DMS79 (cell line): ENCODE data around the gene RALB.

Experiments
- DNase-seq: peaks from one replicate; lab custom pipeline; 2025; lab: John Stamatoyannopoulos, UW

The RALB gene

DNA sequence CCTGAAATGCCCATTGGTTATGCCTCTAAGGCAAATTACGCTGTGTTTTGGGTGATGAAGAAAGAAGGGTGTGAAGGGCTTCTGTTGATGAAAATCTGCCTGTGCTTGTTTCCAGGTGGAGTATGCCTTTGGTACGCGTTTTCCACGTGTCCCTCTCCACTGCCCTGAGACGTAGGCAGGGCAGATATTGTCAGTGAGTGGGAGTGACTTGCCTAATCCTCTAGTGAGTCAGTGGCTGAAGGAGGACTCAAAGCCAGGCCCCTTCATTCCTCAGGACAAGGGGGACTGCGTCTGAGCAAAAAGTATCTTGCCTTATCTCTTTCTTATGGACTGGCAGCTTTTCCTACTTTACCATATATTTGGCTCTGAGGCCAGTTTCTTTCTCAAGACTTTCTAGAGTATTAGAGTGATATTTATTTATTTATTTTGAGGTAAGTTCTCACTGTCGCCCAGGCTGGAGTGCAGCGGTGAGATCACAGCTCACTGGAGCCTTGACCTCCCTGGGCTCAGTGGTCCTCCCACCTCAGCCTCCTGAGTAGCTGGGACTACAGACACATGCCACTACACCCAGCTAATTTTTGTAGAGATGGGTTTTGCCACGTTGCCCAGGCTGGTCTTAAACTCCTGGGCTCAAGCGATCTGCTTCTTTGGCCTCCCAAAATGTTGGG, 10.2 kb downstream of the RALB start:
- DNase-seq = no peak

DNA sequence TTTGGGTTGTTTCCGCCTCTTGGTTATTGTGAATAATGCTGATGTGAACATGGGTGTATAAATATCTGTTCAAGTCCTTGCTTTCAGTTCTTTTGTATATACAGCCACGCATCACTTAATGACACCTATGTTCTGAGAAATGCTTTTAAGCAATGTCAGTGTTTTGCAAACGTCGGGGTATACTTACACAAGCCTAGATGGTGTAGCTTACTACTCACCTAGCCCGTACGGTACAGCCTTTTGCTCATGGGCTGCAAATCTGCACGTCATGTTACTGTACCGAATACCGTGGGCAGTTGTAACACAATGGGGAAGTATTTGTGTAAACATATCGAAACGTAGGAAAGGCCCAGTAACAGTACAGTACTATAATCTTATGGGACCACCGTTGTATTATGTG, 12.4 kb downstream of the RALB start:
- no peak for DNase-seq

DNA sequence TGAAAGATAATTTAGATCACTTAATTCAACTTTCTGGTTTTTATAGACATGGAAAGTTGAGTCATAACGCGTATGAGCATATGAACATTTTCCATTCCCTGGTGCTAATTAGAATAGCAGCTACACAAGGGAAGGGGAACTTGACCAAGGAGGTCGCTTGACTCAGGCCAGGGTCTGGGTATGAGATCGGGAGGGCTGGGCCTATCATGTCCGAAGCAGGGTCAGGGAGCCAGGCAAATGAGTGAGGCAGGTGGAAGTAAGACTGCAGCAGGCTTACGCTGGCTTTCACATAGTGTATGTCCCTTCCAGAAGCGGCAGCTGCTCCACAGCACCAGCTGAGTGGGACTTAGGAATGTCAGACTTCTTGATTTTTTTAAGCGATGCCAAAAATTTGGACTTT, 14.7 kb downstream of the RALB start:
- DNase-seq = no peak

DNA sequence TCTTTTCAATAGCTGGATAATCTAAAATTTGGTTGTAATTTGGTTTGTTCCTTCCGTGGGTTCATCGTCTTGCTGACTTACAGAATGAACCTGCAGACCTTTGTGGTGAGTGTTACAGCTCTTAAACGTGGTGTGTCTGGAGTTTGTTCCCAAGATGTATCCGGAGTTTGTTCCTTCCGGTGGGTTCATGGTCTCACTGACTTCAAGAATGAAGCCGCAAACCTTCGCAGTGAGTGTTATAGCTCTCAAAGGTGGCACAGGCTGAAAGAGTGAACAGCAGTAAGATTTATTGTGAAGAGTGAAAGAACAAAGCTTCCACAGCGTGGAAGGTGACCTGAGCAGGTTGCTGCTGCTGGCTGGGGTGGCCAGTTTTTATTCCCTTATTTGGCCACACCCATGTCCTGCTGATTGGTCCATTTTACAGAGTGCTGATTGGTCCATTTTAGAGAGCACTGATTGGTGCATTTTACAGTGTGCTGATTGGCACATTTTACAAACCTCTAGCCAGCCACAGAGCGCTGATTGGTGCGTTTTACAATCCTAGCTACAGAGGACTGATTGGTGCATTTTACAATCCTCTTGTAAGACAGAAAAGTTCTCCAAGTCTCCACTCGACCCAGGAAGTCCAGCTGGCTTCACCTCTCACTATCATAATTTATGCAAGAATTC, 16.6 kb downstream of the RALB start:
- DNase-seq = no peak

DNA sequence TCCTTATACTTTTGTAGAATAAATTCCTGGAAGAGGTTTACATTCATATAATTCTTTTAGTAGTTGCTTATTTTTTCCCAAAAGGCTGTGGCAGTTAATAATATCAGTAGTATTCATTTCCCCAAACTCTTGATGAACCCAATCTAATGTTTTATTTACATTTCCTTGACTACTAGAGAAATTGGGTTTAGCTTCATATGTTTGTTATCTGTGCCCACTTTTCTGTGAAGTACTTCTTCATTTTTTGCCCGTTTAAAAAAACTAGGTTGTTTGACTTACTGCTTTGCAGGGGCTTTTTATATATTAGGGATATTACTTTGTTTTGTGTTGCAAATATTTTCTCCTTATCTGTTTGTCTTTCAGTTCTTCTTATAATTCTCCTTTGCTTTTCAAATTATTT, 17.2 kb downstream of the RALB start:
- no peak for DNase-seq

DNA sequence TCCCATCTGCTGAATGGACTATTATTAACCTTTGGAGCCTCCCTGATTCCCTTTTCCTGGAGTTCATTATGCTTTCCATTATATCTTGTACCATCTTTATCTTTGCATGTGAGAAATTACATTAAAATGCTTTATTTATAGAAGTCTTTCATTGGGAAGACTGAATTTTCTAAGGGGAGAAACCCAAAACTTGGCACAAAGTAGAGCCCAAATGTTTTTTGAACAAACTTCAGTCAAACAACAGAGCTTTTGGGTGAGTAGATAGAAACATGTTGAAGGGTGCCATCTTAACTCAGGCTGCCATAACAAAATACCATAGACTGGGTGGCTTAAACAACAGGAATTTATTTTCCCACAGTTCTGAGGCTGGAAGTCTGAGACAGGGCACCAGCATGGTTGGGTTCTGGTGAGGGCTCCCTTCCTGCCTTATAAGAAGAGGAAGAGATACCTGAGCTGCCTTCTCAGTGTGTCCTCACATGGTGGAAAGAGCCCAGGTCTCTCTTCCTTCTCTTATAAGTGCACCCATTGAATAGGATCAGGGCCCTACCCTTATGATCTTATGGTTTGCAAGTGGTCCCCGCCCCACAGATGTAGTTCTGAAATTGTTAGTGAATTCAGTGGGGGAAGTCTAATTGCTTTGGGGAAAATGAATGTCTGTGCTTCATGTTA, 19.2 kb downstream of the RALB start:
- DNase-seq = no peak

DNA sequence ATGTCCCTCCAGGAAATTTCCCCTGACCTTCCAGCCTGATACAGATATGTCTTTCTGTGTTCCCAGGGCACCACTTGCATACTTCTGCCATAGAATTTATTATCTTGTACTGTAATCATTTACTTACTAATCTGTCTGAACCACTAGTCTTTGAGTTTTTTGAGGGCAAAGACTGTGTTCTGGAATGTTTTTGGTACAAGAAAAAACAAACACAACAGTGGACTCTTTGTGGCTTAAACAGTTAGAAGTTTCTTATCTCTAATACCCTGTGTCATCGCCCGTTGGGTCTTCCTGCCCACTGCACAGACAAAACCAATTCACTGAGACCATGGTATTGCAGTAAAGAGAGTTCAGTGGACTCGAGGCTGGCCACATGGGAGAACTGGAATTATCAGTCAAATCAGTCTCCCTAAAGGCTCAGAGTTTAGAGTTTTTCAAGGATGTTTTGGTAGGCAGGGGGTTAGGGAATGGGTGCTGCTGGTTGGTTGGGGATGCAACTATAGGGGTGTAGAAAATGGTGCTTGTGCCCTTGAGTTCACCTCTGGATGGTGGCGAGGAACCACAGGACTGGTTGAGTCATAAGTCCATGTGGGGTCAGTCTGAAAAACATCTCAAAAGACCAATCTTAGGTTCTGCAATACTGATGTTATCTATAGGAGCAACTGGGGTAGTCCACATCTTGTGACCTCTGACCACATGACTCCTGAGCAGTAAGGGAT, 20.3 kb downstream of the RALB start:
- no peak for DNase-seq

DNA sequence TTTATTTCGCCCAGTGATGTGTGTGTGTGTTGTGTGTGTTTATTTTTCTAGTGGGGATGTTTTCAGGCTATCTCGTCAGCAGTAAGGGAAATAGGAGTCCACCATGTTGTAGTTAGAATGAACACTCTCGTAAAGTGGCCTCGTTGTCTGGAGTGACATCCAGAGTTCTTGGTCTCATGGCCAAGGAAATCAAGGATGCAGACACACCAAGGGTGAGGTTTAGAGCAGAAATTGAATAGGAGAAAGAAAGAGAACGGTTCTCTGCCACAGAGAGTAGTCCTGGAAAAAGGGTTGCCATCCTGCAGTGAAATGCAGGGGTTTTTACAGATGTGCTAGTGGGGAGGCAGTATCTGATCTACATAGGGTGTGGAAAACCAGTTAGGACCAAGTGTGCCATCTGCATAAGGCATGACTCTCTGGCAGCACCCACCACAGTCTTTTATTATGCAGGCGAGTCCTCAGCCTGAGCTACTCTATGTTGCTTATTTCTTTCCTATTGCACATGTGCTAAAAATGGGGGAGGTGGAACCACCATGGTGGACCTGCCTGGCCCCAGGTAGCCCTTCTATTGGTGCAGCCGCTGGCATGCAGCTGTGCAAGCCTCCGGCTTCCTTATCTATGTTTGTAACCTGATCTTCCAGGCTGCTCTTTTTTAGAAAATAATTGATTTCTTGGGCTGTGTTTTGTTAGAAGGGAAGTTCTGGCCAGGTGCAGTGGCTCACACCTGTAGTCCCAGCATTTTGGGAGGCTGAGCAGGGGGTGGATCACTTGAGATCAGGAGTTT, 23.2 kb downstream of the RALB start:
- DNase-seq = no peak

DNA sequence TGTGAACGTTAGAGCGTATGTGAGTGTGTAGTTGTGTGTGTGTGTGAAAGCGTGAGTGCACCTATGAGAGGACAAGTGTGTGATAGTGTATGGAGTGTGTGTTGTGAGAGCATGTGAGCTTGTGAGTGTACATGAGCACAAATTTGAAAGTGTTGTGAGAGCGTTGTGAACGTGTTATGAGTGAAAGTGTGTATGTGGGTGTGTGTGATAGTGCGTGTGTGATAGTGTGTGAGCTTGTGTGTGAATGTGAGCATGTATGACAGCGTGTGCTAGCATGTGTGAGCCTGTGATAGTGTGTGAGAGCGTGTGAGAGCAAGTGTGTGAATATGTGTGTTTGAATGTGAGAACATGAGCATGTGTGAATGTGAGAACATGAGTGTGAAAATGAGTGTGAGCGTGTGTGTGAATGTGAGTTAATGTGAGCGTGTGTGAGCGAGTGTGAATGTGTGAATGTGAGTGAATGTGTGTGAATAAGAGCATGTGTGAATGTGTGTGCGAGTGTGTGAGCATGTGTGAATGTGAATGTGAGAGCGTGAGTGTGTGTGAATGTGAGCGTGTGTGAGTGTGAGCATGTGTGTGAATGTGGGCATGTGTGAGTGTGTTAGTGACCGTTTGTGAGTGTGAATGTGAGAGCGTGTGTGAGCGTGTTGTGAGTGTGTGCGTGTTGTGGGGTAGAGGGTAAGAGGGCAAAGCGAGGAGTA, 25.0 kb downstream of the RALB start:
- DNase-seq = no peak

DNA sequence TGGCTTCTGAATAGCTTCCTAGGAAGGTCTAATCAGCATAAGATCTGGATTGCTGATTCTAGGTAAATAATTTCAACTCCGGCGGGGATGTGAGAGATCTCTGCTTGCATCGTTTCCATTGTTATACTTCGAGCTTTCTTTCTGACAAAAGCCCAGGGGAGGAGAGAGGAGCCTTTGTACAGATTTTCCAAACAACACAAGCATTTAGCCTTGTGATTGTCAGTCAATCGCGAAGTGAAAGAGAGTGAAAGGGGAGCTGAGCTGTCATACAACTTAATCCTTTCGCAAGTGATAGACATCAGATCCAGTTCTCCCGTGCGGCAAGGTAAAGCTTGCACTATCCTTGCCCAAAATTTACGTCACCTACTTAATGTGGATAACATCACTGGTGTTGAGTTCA, 26.2 kb downstream of the RALB start:
- no peak for DNase-seq

DNA sequence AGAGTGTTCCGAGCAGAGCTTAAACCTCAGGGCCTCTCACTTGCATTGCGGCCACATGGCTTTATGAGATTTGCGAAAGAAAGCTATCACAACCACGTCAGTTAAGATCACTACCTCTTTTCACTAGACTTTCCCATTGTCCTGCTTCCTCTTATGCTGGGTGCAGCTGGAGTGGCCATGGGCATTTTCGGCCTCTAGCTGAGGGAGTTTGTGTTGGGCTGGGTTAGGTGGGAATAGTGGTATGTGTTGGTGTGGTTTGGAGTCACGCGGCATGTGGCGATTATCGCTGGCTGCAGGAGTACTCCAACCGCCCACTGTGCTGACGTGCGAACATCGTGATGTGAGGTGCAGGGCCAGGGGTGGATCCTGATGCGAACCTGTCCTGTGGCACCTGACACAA, 27.1 kb downstream of the RALB start:
- DNase-seq = no peak

DNA sequence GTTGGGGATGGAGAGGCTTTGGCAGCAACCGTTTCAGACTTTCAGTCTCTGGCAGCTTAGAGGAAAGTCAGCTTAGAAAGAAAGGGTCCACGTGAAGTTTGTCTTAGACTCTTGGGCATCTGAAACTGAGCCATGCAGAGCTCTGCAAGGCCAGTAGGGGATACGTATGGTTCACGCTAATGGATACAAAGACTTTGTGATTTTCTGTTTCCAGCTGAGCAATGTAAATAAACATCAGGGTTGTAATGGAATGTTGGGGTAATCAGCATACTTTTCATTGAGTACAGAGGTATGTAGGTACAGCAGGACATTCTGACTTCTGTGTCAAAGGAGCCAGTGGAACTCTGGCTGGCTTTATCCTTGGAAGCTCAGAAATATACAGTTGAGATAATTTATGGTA, 31.0 kb downstream of the RALB start:
- DNase-seq = no peak

DNA sequence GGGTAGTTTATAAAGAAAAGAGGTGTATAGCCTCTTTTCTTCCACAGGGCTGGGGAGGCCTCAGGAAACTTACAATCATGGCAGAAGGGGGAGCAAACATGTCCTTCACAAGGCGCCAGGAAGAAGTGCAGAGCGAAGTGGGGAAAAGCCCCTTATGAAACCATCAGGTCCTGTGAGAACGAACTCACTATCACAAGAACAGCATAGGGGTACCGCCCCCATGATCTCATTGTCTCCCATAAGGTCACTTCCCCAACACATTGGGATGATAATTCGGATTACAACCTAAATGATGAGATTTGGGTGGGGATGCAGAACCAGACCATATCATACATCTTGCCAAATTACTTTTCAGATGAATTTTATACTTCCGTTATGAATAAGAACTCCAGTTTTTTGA, 32.4 kb downstream of the RALB start:
- DNase-seq = no peak

DNA sequence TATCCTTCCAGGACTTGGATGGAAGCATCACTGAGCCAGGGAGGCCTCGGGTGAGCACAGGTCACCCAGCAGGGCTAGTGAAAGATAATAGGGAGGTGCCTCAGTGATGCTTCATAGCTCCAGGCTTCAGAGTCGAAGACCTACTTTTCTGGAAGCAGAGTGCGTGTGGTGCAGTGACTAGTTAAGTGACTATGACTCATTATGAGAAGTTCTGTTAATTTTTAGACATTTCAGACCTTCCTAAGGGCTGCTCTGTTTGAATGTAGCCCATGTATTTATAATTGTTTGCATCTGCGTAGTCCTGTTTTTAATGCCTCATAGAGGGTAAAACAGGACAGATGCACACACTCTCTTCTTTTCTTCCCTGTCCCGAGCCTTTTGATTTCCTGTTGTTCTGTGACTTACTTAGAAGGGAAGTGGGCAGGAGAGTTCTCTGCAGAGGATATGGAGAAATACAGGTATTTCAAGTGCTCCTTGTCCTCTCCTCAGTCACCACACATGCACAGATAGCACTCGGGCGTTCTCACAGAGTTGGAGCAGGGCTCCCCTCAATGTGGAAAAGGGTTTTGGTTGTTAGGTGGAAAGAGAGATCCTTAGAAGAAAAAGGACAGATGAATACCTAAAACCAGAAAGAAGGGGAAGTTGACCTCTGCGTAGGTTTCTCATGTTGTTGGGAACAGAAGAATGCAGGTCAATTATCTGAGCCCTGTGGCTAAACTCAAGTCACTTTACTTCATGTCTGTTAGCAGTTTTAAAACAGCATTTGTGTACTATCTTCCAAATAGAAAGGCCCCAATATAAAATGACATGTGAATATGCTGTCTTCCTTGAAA, 34.7 kb downstream of the RALB start:
- no peak for DNase-seq

DNA sequence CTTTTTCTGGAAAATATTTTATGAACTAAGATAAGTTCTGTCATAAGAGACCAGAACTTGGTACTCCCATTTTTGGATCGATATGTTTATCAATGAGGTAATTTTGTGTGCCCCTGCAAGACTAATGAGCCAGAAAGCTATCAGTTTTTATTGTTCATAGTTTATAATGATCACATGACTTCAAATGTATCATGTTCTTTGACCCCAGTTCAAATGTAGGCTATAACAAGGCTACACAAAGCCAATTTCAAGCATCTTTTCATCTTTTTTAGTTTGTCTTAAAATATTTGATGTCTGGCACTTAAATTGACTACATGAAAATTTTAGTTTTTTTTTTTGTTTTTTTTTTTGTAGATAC, 35.3 kb downstream of the RALB start:
- DNase-seq = no peak

DNA sequence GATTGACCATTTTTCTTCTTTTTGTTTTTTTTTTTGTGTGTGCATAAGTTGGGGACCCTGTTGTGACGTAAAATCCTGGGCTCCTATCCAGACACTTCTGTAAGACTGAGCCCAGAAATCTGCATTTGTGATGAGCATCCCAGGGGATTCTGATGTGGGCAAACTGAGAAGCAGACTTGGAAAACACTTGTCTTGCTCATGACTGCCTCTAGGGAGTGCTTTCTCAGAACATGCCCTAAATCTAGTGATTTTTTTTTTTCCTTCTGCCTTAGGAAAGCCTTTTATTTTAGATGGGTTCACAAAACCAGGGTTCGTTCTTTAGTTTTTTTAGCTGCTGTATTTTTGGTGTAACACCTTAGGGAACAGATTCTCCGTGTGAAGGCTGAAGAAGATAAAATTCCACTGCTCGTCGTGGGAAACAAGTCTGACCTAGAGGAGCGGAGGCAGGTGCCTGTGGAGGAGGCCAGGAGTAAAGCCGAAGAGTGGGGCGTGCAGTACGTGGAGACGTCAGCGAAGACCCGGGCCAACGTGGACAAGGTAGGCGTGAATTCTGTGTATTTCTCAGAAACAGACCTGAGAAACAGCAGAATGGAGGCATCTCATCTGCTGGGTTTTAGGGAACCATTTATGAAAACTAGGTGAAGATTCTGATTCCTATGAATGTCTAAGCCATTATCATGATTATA, 36.7 kb downstream of the RALB start:
- DNase-seq = no peak

DNA sequence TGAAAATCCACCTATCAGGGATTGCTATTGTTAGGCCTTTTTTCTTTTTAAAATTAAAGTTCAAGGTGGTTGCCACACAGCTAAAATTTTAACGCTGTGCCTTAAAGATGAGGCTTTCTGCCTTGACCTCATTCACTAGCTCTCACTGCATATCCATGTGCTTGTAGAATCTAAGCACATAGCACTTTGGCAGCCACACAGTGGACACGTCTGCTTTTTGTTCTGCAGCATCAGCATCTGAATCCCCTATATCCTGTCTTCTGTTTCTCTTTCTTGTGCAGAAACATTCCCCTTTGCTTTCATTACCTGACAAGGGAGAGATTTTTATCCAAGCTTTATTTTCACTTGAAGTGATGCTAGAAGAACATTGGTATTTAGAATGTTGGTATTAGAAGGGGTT, 38.1 kb downstream of the RALB start:
- no peak for DNase-seq

DNA sequence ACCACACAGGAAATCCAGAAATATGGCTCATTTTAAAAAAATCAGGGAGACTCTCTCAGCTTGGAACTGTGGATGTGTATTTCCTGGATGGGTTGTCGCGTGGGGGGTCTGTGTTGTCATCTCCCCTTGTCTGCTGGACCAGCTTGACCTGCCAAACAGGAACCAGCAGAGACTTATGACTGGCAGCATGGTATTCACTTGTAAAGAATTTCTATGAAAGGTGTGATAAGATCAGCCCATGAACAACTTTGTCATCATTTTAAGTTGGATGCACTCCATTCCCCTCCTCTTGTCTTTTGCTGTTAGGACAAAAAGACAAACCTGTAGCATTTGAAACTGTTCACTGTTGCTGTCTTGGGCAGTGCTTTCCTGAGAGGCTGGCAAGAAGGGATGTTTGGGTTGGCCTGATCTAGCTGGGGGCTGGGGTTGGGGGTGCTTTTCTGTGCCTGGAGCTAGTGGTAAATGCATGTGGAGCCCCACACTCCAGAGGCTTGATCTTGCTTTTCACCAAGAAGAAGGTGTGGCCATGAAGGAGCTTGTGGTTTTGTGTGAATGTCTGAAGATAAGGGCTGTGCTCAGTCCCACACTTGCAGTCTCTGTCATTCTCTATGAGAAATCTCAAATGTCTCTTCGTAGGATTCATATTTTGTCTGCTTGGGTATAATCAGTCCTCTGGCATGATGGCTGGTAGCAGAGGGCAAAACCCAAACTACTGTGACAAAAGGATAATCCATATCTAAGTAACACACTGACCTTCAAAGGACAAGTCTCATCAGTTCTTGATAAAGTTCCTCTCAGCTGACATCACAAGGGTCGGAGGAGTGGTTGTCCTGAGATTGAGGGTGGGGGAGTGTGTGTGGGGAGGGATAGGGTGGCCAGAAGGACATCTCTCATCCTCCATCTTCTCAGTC, 39.0 kb downstream of the RALB start:
- no peak for DNase-seq
